Neural cell (in vitro differentiated cells): ENCODE data around the gene CHN1.

Source experiments
- EP300 ChIP-seq: fragments of 450-650 bp; conservative IDR thresholded peaks from 2 replicates; pipeline ENCODE4 v1.6.1; 2014; ENCODE audit warnings: antibody characterized with exemption, mild to moderate bottlenecking, moderate library complexity; ENCODE audit not compliant: poor library complexity, severe bottlenecking
- EZH2 ChIP-seq: fragments of 200-600, 300-800 bp; shearing (Covaris generic), sonication (generic); IDR thresholded peaks from 2 replicates; pipeline ENCODE4 v1.6.1; 2014; ENCODE audit warnings: antibody characterized with exemption, low read length, borderline replicate concordance, mild to moderate bottlenecking; ENCODE audit not compliant: insufficient read depth, poor library complexity, severe bottlenecking
- POLR2AphosphoS5 ChIP-seq: IDR thresholded peaks from 2 replicates; pipeline ENCODE4 v1.6.1; 2012
- RAD21 ChIP-seq: fragments of 450-650 bp; conservative IDR thresholded peaks from 2 replicates; pipeline ENCODE4 v1.6.1; 2014; ENCODE audit warnings: antibody characterized with exemption, mild to moderate bottlenecking, moderate library complexity
- SMC3 ChIP-seq: fragments of 450-650 bp; conservative IDR thresholded peaks from 2 replicates; pipeline ENCODE4 v1.6.1; 2014; ENCODE audit warnings: antibody characterized with exemption, mild to moderate bottlenecking, moderate library complexity; ENCODE audit not compliant: poor library complexity
- TAF1 ChIP-seq: IDR thresholded peaks from 2 replicates; pipeline ENCODE4 v1.6.1; 2012; ENCODE audit warnings: low read depth
- TF ChIP-seq, protein P1 (sequence below): fragments of 450-650 bp; IDR thresholded peaks from 2 replicates; pipeline ENCODE4 v1.5.1; 2014; ENCODE audit warnings: antibody characterized with exemption, mild to moderate bottlenecking, moderate library complexity; ENCODE audit not compliant: poor library complexity, severe bottlenecking
- TF ChIP-seq, protein P2 (sequence below): IDR thresholded peaks from 2 replicates; pipeline ENCODE4 v1.6.1; 2012; ENCODE audit warnings: borderline replicate concordance

DNA sequence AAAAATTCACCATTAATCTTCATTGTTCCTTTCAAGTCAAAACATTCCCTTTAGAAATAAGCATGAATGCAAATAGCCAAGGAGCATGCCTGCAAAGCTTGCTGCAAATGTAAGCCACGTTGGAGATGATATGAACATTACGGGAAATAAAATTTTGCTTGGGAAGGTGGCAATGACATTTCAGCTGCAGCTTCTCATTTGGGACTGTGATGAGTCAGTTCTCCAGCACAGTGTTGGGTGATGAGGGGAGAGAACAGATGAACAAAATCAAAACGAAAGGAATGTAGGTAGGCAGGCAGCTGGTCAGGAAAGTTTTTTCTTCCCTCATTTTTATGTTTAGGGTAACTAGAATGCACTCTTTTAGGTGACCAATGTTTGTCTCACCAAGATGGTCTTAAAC, 175.6 kb downstream of the CHN1 start:
- TF ChIP-seq, protein P1, sequence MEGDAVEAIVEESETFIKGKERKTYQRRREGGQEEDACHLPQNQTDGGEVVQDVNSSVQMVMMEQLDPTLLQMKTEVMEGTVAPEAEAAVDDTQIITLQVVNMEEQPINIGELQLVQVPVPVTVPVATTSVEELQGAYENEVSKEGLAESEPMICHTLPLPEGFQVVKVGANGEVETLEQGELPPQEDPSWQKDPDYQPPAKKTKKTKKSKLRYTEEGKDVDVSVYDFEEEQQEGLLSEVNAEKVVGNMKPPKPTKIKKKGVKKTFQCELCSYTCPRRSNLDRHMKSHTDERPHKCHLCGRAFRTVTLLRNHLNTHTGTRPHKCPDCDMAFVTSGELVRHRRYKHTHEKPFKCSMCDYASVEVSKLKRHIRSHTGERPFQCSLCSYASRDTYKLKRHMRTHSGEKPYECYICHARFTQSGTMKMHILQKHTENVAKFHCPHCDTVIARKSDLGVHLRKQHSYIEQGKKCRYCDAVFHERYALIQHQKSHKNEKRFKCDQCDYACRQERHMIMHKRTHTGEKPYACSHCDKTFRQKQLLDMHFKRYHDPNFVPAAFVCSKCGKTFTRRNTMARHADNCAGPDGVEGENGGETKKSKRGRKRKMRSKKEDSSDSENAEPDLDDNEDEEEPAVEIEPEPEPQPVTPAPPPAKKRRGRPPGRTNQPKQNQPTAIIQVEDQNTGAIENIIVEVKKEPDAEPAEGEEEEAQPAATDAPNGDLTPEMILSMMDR, result no peak
- TF ChIP-seq TAF1, result no peak
- no peak for TF ChIP-seq SMC3
- TF ChIP-seq, protein P2, sequence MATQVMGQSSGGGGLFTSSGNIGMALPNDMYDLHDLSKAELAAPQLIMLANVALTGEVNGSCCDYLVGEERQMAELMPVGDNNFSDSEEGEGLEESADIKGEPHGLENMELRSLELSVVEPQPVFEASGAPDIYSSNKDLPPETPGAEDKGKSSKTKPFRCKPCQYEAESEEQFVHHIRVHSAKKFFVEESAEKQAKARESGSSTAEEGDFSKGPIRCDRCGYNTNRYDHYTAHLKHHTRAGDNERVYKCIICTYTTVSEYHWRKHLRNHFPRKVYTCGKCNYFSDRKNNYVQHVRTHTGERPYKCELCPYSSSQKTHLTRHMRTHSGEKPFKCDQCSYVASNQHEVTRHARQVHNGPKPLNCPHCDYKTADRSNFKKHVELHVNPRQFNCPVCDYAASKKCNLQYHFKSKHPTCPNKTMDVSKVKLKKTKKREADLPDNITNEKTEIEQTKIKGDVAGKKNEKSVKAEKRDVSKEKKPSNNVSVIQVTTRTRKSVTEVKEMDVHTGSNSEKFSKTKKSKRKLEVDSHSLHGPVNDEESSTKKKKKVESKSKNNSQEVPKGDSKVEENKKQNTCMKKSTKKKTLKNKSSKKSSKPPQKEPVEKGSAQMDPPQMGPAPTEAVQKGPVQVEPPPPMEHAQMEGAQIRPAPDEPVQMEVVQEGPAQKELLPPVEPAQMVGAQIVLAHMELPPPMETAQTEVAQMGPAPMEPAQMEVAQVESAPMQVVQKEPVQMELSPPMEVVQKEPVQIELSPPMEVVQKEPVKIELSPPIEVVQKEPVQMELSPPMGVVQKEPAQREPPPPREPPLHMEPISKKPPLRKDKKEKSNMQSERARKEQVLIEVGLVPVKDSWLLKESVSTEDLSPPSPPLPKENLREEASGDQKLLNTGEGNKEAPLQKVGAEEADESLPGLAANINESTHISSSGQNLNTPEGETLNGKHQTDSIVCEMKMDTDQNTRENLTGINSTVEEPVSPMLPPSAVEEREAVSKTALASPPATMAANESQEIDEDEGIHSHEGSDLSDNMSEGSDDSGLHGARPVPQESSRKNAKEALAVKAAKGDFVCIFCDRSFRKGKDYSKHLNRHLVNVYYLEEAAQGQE, result no peak
- no peak for TF ChIP-seq POLR2AphosphoS5
- no peak for TF ChIP-seq EP300
- no peak for TF ChIP-seq RAD21
- TF ChIP-seq EZH2, result no peak
